MM.1S (cell line): ENCODE measurements around the gene RGS7.
"Not testable (repeated sequence)": the region's sequence is repeated elsewhere in the genome, so short reads cannot be mapped to it uniquely, and the experiment has no call there.

Source experiments
- DNase-seq: peaks from one replicate; pipeline ENCODE4 v3.0.0-alpha.2; 2015
- H2AFZ ChIP-seq: fragments of 300-600 bp; sonication (generic); 2 replicates; pipeline ENCODE4 v1.6.0; 2016; ENCODE audit warnings: antibody characterized with exemption, low read length
- H3F3A ChIP-seq: fragments of 300-600 bp; sonication (generic); 2 replicates; pipeline ENCODE4 v1.6.1; 2016; ENCODE audit warnings: mild to moderate bottlenecking, antibody characterized with exemption, low read length, moderate library complexity, mixed read lengths; ENCODE audit not compliant: insufficient read depth
- H3K27ac ChIP-seq: fragments of 300-600 bp; sonication (generic); 2 replicates; pipeline ENCODE4 v1.5.1; 2016; ENCODE audit warnings: mild to moderate bottlenecking, low read length
- H3K27me3 ChIP-seq: fragments of 300-600 bp; sonication (generic); replicated peaks from 2 replicates; pipeline ENCODE4 v1.6.0; 2016; ENCODE audit warnings: low read length; ENCODE audit not compliant: insufficient read depth
- H3K36me3 ChIP-seq: fragments of 300-600 bp; sonication (generic); replicated peaks from 2 replicates; pipeline ENCODE4 v1.6.1; 2016; ENCODE audit warnings: mild to moderate bottlenecking, low read length, mixed read lengths; ENCODE audit not compliant: insufficient read depth
- H3K4me1 ChIP-seq: fragments of 300-600 bp; sonication (generic); 2 replicates; pipeline ENCODE4 v1.6.1; 2016; ENCODE audit warnings: low read length, mixed read lengths
- H3K4me2 ChIP-seq: fragments of 300-600 bp; sonication (generic); 2 replicates; pipeline ENCODE4 v1.6.0; 2016; ENCODE audit warnings: low read depth, low read length
- H3K4me3 ChIP-seq: fragments of 300-600 bp; sonication (generic); 2 replicates; pipeline ENCODE4 v1.5.1; 2016; ENCODE audit warnings: low read length, mixed read lengths
- H3K79me2 ChIP-seq: fragments of 300-600 bp; sonication (generic); 2 replicates; pipeline ENCODE4 v1.6.1; 2016; ENCODE audit warnings: mixed run types, low read length, mixed read lengths
- H3K9ac ChIP-seq: fragments of 300-600 bp; sonication (generic); 2 replicates; pipeline ENCODE4 v1.6.1; 2016; ENCODE audit warnings: low read length, mixed read lengths
- H3K9me2 ChIP-seq: fragments of 300-600 bp; sonication (generic); replicated peaks from 2 replicates; pipeline ENCODE4 v1.6.1; 2016; ENCODE audit warnings: mild to moderate bottlenecking, low read length, mixed read lengths; ENCODE audit not compliant: insufficient read depth
- H3K9me3 ChIP-seq: fragments of 300-600 bp; sonication (generic); replicated peaks from 2 replicates; pipeline ENCODE4 v1.6.1; 2016; ENCODE audit warnings: mild to moderate bottlenecking, low read length, mixed read lengths; ENCODE audit not compliant: insufficient read depth
- H4K20me1 ChIP-seq: fragments of 300-600 bp; sonication (generic); 2 replicates; pipeline ENCODE4 v1.6.1; 2016; ENCODE audit warnings: mild to moderate bottlenecking, low read length, moderate library complexity, mixed read lengths; ENCODE audit not compliant: insufficient read depth
- CTCF ChIP-seq: fragments of 300-600 bp; sonication (generic); IDR thresholded peaks from 2 replicates; pipeline ENCODE4 v1.5.1; 2016; ENCODE audit warnings: antibody characterized with exemption, low read length, mixed read lengths
- EZH2 ChIP-seq: fragments of 300-600 bp; sonication (generic); optimal IDR thresholded peaks from 2 replicates; pipeline ENCODE3; 2017; ENCODE audit warnings: low read depth, mild to moderate bottlenecking, antibody characterized with exemption, low read length, mixed read lengths
- EZH2phosphoT487 ChIP-seq: fragments of 300-600 bp; sonication (generic); IDR thresholded peaks from 2 replicates; pipeline ENCODE4 v1.6.1; 2018; ENCODE audit warnings: antibody characterized with exemption, low read length

The RGS7 gene

DNA sequence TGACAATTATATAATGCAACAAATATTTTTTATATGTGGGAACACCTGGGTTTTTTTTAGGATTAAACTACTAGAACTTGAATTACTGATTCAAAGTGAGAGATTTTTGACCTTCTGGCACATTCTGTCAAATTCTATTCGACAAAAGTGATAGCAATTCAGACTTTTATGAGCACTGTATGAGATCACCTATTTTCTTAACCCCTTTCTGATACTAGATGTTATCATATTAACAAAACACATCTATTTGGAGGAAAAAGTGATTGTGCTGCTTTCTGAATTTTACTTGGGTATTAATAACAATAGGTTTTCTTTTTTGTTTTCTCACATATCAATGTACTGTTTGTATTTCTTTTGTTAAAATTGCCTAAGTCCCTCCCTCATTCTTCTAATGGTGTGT lies 570.1 kb downstream of the RGS7 start:
- H3K9me3 ChIP-seq = no peaks in the 10 kb centered on the region
- TF ChIP-seq EZH2phosphoT487 (no peak), CTCF (no peak), EZH2 (no peak)

GRCh38 chr1:240784776-240785175 lies 572.2 kb downstream of the RGS7 start:
- Histone ChIP-seq H3K79me2 (no peaks in the 10 kb centered on the region), H3K9me2 (no peaks in the 10 kb centered on the region), H2AFZ (no peak overlapping the region), H3K36me3 (no peaks in the 10 kb centered on the region), H3K9ac (no peak overlapping the region), H3K27ac (no peak overlapping the region), H3K4me2 (no peak overlapping the region), H3K27me3 (no peaks in the 10 kb centered on the region), H3K4me3 (no peak overlapping the region), H3K4me1 (no peaks in the 10 kb centered on the region), H4K20me1 (no peaks in the 10 kb centered on the region), H3F3A (no peaks in the 10 kb centered on the region), H3K9me3 (no peaks in the 10 kb centered on the region)
- no peak for TF ChIP-seq EZH2phosphoT487
- no peak for TF ChIP-seq EZH2
- TF ChIP-seq CTCF = no peak
- DNase-seq = no peak

More for the DNA sequence above, 570.1 kb downstream of the RGS7 start:
- no peak overlapping the region for H3K9ac ChIP-seq
- no peak overlapping the region for H3K27ac ChIP-seq
- H3K36me3 ChIP-seq = no peaks in the 10 kb centered on the region
- no peaks in the 10 kb centered on the region for H3F3A ChIP-seq
- H3K79me2 ChIP-seq = no peaks in the 10 kb centered on the region
- H3K27me3 ChIP-seq = no peaks in the 10 kb centered on the region
- no peak overlapping the region for H3K4me3 ChIP-seq
- no peak overlapping the region for H3K4me2 ChIP-seq
- no peaks in the 10 kb centered on the region for H4K20me1 ChIP-seq
- no peak for DNase-seq
- H3K9me2 ChIP-seq = no peaks in the 10 kb centered on the region
- no peaks in the 10 kb centered on the region for H3K4me1 ChIP-seq
- no peak overlapping the region for H2AFZ ChIP-seq

DNA sequence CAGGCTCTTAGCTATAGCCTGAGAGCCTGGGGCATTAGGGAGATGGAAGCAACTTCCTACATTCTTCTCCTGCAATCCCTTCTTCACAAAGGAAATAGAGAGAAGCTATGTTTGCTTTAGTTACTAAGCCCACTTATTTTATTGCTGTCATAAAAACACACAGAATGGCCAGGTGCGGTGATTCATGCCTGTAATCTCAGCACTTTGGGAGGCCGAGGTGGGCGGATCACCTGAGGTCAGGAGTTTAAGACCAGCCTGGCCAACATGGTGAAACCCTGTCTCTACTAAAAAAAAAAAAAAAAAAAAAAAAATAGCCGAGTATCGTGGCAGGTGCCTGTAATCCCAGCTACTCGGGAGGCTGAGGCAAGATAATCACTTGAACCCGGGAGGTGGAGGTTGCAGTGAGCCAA lies 573.3 kb downstream of the RGS7 start:
- H3K36me3 ChIP-seq, H3K9me2 ChIP-seq, H3K4me2 ChIP-seq, H3K27me3 ChIP-seq, H3K27ac ChIP-seq, H3K4me1 ChIP-seq, DNase-seq, H3K79me2 ChIP-seq, H3K4me3 ChIP-seq, H3K9ac ChIP-seq, H4K20me1 ChIP-seq, H2AFZ ChIP-seq, H3K9me3 ChIP-seq, H3F3A ChIP-seq: not testable (repeated sequence)

DNA sequence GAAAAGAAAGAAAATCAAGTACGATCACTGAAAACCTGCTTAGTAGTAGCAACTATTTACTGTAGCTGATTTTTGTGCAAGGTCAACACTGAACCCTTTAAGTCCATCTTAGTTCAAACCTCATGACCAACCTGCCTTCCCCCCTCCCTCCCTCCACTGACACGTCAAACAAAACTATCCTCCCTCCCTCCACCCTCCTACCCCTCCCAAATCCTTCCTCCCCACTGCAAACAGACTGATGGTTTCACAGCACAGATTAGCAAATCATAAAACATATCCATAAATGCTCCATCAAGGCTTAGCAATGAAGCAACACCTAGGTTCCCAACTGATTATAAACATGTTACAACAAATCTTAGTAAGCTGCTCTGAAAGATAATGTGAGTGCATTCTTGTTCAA lies 580.8 kb downstream of the RGS7 start:
- Histone ChIP-seq H3K4me3 (no peak overlapping the region), H3K9ac (no peak overlapping the region), H3F3A (no peaks in the 10 kb centered on the region), H3K9me3 (no peaks in the 10 kb centered on the region), H3K27ac (no peak overlapping the region), H3K27me3 (no peaks in the 10 kb centered on the region), H4K20me1 (no peaks in the 10 kb centered on the region), H2AFZ (no peak overlapping the region), H3K36me3 (no peaks in the 10 kb centered on the region), H3K79me2 (no peaks in the 10 kb centered on the region), H3K9me2 (no peaks in the 10 kb centered on the region), H3K4me1 (no peaks in the 10 kb centered on the region), H3K4me2 (no peak overlapping the region)
- DNase-seq = no peak
- no peak for TF ChIP-seq EZH2
- no peak for TF ChIP-seq CTCF
- TF ChIP-seq EZH2phosphoT487 = no peak
